ENCODE results near the gene PAN3.

The PAN3 gene

DNA sequence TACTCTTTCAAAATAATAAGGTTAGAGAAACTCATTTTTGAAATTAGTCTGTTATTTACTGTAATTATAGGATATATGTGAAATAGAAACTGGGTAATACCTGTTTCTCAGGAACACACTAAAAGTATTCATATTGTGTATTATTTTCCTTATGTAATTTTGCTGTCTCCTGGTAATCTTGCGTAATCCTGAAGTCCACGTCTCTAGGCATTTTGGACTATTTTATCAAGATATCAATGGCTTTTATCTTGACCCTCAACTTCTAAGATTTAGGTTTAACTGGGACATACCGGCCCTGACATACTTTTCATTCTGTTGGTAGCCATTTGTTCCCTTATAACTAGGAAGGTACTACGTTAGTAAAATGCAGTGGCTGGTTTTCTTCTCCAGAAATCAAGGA, 80.3 kb downstream of the PAN3 start:
- TF ChIP-seq POLR2A (IDR thresholded peaks at IDR 0.05; ENCODE audit: low read depth, low read length): no peak

DNA sequence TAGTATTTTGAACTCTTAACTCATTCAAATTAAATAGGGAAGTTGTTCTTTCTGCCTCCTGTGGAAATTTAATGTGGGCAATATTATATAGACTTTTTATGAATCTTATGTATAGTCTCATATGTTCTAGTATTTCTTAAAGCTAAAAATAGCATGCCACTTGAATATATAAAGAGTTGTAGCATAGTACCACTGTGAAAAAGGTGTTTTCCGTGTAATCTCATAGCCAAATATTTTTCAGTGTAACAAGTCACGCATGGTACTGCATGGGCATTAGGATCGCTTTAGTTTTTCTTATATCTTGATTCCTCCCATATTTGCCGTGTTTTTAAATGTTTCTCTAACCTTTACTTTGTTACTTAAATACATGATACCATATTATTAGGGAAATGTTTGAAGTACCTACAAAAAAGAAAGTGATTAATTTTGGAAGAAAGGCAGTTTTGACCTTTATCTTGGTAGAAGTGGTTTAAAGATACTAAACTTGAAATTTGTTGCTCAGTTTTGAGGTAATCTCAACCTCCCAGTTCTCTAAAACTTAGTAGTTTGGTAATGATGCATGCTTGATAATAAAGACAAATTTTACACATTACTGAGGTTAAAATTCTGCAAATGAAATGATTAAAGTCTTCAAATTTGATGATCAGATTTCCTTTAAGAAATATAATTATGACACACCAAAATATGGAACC, 81.2 kb downstream of the PAN3 start:
- no peak for DNase-seq (ENCODE audit: insufficient read length, low spot score)
- no peak for FAIRE-seq
- no peak for TF ChIP-seq POLR2A (IDR thresholded peaks at IDR 0.05; ENCODE audit: low read depth, low read length)

More for the DNA sequence above, 80.3 kb downstream of the PAN3 start:
- no peak for DNase-seq (ENCODE audit: insufficient read length, low spot score)
- FAIRE-seq: no peak

DNA sequence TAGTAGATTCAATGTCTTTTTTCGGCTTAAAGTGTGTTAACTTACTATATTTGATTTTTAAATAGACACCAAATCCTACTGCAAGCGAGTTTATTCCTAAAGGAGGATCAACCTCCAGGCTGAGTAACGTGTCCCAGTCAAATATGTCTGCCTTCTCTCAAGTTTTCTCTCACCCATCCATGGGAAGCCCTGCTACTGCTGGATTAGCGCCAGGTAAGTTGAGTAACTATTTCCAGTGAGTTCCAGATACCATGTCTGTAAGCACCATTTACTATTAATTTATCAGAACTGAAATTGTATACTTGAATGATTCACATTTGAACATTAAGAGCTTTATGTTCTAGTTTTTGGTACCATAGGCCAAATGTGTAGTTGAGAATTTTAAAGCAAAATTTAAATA, 81.8 kb downstream of the PAN3 start:
- DNase-seq (ENCODE audit: insufficient read length, low spot score): no peak
- no peak for TF ChIP-seq POLR2A (IDR thresholded peaks at IDR 0.05; ENCODE audit: low read depth, low read length)
- FAIRE-seq: no peak

DNA sequence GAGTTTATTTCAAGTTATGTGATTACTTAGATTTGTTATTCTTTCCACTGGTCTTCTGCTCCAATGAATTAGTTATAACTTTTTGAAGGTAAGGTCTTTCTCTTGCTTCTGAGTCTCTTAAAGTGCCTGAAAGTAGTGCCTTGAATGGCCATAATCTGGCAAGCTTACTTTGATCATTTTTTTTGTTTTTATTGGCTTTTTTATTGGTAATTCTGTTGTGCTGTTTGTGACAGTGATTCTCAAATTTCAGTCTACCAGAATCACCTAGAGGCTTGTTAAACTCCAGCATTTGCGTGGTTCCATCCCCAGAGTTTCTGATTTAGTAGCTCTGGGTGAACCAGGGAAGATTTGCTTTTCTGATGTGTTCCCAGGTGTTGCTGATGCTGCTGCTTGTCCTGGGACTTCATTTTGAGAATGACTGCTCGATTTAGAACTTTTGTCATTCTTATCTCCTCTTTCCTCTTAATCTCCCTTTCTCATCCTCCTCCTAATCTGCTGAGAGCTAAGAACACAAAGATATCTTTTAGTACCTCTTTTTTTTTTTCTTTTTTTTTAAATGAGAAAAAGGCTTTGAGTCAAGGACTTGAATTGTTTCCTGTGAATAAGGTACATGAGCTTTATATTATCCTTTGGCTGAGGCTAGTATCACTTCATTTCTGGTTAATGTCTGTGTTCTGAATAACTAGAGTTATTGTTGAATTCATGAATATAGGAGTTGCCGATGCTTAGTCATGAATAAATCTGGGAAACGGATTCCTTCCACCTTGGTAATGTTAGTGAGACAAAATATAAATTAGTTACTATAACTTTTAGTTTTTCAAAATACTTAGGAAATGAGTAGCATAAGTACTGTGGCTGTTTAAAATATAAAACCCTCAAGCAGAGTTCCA, 91.4 kb downstream of the PAN3 start:
- no peak for TF ChIP-seq POLR2A (IDR thresholded peaks at IDR 0.05; ENCODE audit: low read depth, low read length)
- no peak for DNase-seq (ENCODE audit: insufficient read length, low spot score)
- no peak for FAIRE-seq

DNA sequence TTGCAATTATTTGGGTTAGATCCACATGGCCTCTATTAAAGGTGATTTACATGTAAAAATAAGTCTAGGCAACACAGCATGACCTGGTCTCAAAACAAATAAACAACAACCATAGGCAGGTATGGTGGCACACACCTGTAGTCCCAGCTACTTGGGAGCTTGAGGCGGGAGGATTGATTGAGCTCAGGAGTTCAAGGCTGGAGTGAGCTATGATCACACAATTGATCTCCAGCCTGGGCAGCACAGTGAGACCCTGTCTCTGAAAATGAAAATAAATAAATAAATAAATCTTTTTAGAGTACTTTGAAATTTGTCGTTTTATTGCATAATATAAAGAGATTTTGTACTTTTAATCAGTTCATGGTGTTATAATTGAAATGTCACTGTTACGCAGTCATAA, 93.3 kb downstream of the PAN3 start:
- DNase-seq (ENCODE audit: insufficient read length, low spot score): no peak
- FAIRE-seq: no peak
- TF ChIP-seq POLR2A (IDR thresholded peaks at IDR 0.05; ENCODE audit: low read depth, low read length): no peak

DNA sequence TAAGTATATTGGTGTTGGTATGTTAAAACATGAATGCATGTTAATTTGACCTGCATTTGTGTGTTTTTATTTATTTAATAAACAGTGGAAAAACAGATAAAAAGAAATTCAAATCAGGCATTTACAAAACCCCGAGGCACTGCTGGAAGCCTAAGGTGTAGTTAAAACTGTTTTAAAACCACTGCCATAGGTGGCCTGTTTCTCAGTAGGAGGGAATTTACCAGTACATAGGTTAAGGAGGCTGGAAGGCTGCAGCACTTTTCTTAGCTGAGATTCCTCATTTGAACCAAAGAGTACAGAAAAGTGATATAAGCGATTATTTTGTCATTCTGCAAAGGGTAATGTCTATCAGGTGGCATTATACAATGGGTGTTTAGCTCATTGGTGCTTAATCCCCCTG, 99.6 kb downstream of the PAN3 start:
- DNase-seq (ENCODE audit: insufficient read length, low spot score) (no peak), FAIRE-seq (no peak)
- no peak for TF ChIP-seq POLR2A (IDR thresholded peaks at IDR 0.05; ENCODE audit: low read depth, low read length)

DNA sequence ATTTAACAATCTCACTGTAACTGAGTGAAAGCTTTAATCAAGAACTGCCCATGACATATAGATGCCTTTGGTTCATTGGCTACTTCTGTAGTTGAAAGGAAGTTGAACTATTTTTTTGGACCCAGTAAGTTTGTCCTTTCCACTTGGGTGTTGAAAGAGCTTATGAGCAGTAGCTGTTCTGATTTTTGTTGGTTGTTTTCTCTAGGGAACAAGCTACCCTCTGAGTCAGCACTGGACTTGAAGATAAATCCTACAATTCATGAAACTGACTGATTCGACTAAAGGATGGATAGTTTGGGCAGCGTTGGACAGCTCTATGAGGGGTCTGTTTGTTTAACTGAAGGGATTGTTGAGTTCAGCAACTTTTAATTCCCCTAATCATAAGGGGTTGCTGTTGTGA, 101.0 kb downstream of the PAN3 start:
- DNase-seq (ENCODE audit: insufficient read length, low spot score): no peak
- FAIRE-seq: no peak
- no peak for TF ChIP-seq POLR2A (IDR thresholded peaks at IDR 0.05; ENCODE audit: low read depth, low read length)

DNA sequence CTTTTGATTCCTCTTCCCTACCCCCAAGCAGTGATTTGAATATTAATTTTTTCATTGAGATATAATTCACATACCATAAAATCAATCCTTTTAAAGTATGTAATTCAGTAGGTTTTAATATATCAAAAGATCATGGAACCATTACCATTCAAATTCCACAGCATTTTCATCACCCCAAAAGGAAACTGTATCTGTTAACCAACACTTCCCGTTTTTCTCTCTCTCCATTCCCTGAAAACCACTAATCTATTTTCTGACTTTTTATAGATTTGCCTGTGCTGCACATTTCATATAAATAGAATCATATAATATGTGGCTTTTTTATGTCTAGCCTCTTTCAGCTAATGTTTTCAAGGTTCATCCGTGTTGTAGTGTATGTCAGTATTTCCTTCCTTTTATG, 107.1 kb downstream of the PAN3 start:
- no peak for TF ChIP-seq POLR2A (IDR thresholded peaks at IDR 0.05; ENCODE audit: low read depth, low read length)
- DNase-seq (ENCODE audit: insufficient read length, low spot score): no peak
- no peak for FAIRE-seq

DNA sequence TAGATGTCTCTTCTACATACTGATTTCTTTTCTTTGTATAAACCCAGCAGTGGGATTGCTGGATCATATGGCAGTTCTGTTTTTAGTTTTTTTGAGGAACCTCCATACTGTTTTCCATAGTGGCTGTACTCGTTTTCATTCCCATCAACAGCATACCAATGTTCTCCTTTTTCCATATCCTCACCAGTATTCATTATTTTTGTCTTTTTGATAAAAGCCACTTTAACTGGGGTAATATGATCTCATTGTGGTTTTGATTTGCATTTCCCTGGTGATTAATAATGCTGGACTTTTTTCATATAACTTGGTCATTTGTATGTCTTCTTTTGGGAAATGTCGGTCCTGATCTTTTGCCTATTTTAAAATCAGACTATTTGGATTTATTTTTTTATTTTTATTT, 108.5 kb downstream of the PAN3 start:
- DNase-seq (ENCODE audit: insufficient read length, low spot score): no peak
- TF ChIP-seq POLR2A (IDR thresholded peaks at IDR 0.05; ENCODE audit: low read depth, low read length): no peak
- no peak for FAIRE-seq

DNA sequence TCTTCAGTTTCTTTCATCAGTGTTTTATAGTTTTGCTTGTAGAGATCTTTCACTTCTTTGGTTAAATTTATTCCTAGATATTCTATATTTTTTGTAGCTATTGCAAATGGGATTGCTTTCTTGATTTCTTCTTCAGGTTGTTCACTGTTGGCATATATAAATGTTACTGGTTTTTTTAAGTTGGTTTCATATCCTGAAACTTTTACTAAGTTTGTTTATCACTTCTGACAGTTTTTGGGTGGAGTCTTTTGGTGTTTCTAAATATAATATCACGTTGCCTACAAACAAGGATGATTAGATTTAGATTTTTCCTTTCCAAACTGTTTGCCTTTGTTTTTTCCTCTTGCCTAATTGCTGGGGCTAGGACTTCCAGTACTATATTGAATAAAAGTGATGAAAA, 109.7 kb downstream of the PAN3 start:
- no peak for TF ChIP-seq POLR2A (IDR thresholded peaks at IDR 0.05; ENCODE audit: low read depth, low read length)
- FAIRE-seq (no peak), DNase-seq (ENCODE audit: insufficient read length, low spot score) (no peak)

DNA sequence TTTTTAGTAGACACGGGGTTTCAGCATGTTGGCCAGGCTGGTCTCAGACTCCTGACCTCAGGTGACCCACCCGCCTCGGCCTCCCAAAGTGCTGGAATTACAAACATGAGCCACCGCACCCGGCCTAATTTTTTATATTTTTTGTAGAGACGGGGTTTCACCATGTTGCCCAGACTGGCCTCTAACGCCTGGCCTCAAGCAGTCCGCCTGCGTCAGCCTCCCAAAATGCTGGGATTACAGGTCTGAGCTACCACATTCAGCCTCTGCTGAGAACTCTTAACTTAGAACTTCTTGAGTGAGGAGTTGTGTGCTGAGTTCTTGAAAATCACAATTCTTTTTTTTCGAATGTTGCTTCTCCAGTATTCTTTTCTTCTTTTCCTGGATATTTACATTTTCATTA, 112.2 kb downstream of the PAN3 start:
- FAIRE-seq (no peak), DNase-seq (ENCODE audit: insufficient read length, low spot score) (no peak)
- TF ChIP-seq POLR2A (IDR thresholded peaks at IDR 0.05; ENCODE audit: low read depth, low read length): no peak

DNA sequence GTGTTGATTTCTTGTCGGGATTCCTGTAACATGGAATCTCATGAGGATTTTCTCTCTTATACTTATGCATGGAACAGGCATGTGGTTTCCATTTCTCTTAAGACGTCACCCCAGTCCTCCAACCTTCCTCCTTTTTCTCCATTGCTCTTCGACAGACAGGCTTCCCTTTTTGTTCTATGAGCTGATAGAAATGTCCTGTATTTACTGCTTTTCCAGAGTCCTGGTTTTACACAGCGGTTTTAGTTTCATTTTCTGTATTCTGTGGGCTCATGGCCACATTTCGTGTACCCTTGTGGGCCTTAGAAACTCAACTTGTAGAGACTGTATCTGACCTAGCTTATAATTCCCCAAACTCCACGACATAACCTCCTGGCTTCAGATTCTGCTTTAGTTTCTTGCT, 113.1 kb downstream of the PAN3 start:
- FAIRE-seq (no peak), DNase-seq (ENCODE audit: insufficient read length, low spot score) (no peak)
- TF ChIP-seq POLR2A (IDR thresholded peaks at IDR 0.05; ENCODE audit: low read depth, low read length): no peak

DNA sequence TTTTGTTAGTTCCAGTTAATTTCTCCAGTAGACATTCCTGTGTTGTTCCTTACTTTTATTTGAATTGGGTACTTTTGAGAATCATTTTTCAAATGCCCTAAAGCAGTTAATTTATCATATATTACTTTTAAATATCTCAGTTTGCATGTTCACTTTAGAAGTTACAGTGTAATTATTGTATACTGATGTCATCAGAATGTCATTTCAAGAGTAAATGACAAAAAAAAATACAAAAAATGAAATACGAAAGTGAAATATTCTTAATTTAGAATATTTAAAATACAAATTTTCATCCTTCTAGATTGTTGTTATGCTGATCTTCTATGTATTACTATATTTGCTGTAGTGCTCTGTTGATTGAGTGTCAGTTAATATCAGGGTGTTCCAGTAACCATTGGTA, 114.2 kb downstream of the PAN3 start:
- DNase-seq (ENCODE audit: insufficient read length, low spot score) (no peak), FAIRE-seq (no peak)
- TF ChIP-seq POLR2A (IDR thresholded peaks at IDR 0.05; ENCODE audit: low read depth, low read length): no peak

DNA sequence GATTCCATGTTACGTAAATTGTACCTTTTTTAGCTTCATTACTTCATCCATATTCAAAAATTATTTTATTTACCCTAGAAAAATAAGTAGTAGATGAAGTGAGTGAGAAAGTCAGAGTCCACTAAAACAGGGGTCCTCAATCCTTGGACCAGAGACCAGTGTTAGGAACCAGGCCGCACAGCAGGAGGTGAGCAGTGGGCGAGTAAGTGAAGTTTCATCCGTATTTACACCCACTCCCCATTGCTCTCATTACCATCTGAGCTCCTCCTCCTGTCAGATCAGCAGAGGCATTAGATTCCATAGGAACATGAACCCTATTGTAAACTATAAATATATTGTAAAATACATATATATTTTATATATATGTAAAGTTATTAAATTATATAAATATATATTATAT, 119.0 kb downstream of the PAN3 start:
- TF ChIP-seq POLR2A (IDR thresholded peaks at IDR 0.05; ENCODE audit: low read depth, low read length): no peak
- DNase-seq (ENCODE audit: insufficient read length, low spot score) (no peak), FAIRE-seq (no peak)

DNA sequence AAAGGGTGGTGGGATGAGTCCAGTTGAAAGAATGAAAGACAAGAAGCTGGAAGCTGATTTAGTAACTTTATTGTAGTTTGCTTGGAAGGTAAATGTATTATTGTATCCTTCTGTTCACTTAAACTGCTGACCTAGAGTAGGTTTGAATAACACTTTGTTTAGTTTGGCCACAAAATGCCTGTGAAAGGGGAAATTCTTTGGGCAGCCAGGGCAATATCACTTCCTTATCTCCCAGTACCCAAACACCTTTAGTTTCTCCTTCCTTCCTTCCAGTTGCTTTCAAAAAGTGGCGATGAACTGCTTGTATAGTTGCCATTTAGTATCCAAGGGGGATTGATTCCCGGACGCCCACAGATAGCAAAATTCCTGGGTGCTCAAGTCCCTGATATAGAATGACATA, 120.1 kb downstream of the PAN3 start:
- no peak for TF ChIP-seq POLR2A (IDR thresholded peaks at IDR 0.05; ENCODE audit: low read depth, low read length)
- no peak for DNase-seq (ENCODE audit: insufficient read length, low spot score)
- FAIRE-seq: no peak

Measured in H54 (cell line).